Fibroblast of mammary gland (primary cell): Measurements from ENCODE around the gene BTD.

Experiments used
- DNase-seq: peaks from one replicate; pipeline ENCODE4 v3.0.0-alpha.2; 2010; ENCODE audit warnings: low read depth
- H3K4me3 ChIP-seq: 2 replicates; pipeline ENCODE4 v1.5.1; 2011; ENCODE audit warnings: low read depth, mild to moderate bottlenecking, low read length, moderate library complexity; ENCODE audit not compliant: control insufficient read depth
- TF ChIP-seq, protein P1 (sequence below): conservative IDR thresholded peaks from 2 replicates; pipeline ENCODE4 v1.5.1; 2011; ENCODE audit warnings: low read depth, low read length, inconsistent platforms; ENCODE audit not compliant: control insufficient read depth, insufficient read depth

BTD gene, protein sequence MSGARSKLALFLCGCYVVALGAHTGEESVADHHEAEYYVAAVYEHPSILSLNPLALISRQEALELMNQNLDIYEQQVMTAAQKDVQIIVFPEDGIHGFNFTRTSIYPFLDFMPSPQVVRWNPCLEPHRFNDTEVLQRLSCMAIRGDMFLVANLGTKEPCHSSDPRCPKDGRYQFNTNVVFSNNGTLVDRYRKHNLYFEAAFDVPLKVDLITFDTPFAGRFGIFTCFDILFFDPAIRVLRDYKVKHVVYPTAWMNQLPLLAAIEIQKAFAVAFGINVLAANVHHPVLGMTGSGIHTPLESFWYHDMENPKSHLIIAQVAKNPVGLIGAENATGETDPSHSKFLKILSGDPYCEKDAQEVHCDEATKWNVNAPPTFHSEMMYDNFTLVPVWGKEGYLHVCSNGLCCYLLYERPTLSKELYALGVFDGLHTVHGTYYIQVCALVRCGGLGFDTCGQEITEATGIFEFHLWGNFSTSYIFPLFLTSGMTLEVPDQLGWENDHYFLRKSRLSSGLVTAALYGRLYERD

DNA sequence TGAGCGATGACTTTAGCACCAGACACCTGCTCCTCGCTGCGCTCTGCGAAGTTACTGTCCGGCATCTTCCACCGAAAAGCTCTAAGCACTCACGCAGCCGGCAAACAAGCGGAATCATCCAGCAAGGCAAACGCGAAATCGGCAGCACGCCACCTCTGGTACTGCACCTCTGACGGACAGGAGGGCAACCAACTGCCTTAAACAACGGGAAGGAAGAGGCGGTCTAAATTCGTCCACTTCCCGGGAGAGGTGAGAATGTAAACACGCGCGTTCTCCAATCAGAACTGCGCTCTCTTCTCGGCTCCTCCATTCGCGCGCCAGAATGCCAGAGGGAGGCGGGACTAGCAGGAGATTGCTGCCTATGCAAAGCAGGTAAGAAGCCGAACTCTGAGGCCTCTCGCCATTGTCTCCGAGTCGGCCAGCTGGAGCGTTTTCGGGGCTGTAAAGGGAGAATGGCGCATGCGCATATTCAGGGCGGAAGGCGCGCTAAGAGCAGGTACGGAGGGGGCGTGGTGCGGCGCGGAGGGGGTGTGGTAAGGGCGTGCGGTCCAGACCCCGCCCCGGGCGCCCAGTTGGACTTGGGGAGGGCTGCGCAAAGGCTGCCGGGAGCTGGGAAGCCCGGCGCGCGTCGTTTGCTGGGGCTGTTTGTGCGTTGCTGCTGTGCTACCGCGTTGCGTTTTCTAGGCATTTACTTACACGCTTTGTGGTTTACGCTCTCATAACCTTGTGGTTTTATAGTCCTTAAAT lies at the start of gene BTD, which contains the start of gene HACL1:
BTD (plus strand) TSS at position 347 of the 747 bp plus-strand sequence. CDS start 33,695 bp downstream, outside the sequence.
HACL1 (minus strand) TSS at position 171 of the 747 bp plus-strand sequence; CDS start at position 65, 106 bp downstream.
- peak; percentile 98 for DNase-seq
- TF ChIP-seq, protein P1, sequence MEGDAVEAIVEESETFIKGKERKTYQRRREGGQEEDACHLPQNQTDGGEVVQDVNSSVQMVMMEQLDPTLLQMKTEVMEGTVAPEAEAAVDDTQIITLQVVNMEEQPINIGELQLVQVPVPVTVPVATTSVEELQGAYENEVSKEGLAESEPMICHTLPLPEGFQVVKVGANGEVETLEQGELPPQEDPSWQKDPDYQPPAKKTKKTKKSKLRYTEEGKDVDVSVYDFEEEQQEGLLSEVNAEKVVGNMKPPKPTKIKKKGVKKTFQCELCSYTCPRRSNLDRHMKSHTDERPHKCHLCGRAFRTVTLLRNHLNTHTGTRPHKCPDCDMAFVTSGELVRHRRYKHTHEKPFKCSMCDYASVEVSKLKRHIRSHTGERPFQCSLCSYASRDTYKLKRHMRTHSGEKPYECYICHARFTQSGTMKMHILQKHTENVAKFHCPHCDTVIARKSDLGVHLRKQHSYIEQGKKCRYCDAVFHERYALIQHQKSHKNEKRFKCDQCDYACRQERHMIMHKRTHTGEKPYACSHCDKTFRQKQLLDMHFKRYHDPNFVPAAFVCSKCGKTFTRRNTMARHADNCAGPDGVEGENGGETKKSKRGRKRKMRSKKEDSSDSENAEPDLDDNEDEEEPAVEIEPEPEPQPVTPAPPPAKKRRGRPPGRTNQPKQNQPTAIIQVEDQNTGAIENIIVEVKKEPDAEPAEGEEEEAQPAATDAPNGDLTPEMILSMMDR: peak; percentile 14
- peak within 1 kb of the TSS; percentile 87 for H3K4me3 ChIP-seq

DNA sequence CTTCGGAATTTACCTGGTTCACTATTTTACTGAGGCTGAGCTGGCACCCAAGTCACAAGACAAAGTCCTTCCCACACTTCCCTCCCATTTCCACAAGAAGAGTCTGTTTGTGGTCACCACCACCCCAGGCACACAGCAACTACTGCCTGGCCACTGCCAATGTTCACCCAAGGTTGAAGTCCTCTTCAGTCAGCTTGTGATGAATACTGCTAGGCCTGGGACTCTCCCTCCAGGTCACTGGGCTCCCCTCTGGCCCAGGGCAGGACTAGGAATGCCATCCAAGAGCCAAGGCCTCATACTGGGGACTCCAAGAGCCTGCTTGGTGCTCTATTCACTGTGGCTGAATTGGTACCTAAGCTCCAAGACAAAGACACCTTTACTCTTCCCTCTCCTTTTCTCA lies 49.6 kb upstream of the BTD start:
- no peak for DNase-seq
- TF ChIP-seq, protein P1: no peak
- H3K4me3 ChIP-seq: no peak overlapping the region

DNA sequence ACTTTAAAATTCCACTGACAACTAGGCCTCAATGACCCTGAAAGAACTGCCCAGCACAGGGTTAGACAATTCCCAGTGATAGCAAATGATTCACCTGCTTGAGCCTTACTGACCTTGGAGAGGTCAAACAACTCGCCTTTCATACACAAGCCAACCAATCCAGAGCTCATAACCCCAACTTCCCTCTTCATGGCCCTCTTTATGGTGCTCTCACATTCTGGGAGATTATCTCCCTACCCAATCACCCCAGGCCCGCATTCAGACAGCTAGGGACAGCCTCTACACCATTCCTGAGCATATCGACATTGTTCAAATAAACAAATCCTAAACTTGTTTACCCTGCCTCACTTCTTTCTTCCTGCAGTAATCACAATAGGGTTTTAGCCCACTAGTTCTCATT lies 47.8 kb upstream of the BTD start:
- H3K4me3 ChIP-seq: no peak overlapping the region
- TF ChIP-seq, protein P1: no peak
- DNase-seq: no peak

DNA sequence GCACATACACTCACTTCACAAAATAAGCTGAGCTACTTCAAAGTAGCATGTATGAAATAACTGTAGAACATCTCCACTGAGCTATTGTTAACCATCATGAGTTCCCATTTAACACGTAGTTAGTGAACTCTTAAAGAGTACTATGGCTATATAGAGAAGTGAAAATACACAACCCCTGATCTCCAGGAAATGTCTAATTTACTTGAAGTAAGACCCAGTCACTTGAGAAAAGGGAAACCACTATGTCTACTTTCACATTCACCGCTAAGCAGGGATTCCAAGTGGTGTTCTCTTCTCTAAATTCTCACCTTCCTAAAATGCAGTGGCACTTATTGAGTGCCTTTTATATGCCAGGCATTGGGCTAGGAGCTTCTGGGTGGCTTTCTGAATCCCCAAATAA lies 45.0 kb upstream of the BTD start:
- TF ChIP-seq, protein P1: no peak
- no peak for DNase-seq
- H3K4me3 ChIP-seq: no peak overlapping the region

DNA sequence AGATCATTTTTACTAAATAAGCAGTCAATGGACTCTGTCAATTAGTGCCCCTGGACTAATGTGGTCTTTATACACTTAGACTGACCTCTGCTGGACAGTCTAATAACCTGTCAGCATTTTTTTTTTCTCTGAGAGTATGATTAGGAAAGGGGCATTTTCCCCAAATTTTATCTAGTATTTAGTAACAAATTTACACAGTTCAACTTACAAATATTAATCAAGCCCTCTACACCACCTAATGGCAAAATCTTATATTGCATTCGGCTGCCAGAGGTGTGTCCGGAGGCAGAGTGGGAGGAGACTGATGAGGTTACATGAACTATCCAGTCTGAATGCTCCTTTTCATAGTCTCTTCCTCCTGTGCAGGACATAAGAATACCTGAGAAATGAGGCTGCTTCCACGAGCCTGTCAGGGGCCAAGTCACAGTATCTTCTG lies 44.0 kb upstream of the BTD start:
- H3K4me3 ChIP-seq: no peak overlapping the region
- DNase-seq: peak; percentile 78
- TF ChIP-seq, protein P1: peak; percentile 59

DNA sequence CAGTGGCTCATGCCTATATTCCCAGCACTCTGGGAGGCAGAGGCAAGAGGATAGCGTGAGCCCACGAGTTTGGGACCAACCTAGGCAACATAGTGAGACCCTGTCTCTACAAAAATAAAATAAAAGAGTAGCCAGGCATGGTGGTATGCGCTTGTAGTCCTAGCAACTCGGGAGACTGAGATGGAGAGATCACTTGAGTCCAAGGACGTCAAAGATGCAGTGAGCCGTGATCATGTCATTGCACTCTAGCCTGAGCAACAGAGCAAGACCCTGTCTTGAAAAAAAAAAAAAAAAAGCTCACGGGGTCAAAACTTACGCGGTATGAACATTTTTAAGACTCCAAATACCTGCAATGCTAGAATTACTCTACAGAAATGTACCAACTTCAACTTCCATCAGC lies 43.0 kb upstream of the BTD start:
- no peak overlapping the region for H3K4me3 ChIP-seq
- no peak for DNase-seq
- TF ChIP-seq, protein P1: no peak
